AG08396 (cell line): ENCODE results near the gene COL27A1.

Experiments used
- DNase-seq: peaks from one replicate; pipeline ENCODE4 v3.0.0; 2012; ENCODE audit warnings: low spot score, mixed read lengths

COL27A1 gene

DNA sequence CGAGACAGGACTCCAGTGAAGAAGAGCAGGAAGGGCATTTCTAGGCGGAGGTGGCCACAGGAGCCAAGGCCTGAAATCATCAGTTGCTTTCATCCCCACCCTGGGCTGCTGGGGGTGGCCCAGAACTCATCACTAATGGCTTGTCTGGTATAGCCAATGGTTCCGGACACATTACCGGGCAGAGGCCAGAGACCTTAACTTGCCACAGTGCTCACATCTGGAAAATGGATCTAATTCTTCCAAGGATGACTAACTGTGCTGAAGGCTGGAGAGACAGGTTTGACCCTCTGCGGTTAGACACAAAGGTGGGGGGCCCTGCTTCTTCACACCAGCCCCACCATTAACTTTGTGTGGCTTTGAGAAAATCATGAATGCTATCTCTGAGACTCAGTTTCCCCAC is 6.2 kb upstream of the COL27A1 start:
- no peak for DNase-seq

DNA sequence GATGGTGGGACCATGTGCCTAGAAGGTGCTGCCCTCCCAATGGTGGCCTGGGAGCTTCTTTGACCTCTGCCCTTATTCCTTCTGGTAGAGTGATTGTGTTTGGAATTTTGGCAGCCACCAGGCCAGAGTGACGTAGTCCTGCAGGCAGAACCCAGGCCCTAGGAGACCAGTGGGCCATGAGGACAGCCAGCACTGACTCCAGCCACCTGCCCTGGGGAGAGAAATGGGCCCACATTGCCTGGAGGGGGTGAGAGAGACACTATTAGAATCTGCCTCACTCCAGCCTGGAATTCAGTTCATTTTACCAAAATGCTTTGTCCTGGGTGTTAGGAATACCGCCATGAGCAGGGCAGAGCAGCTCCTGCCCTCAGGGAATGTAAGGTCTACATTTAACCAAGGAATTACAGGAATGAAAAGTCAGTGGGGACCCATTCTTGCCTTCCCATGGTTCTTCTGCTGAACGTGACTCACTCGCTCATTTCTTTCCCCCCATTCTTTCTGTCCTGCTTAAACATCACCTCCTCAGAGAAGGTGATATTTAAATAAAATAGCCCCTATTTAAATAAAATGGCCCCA is 5.5 kb upstream of the COL27A1 start:
- no peak for DNase-seq

- no peak for DNase-seq
Observed at GRCh38 chr9:114150608-114151007, 4.7 kb upstream of the COL27A1 start.

DNA sequence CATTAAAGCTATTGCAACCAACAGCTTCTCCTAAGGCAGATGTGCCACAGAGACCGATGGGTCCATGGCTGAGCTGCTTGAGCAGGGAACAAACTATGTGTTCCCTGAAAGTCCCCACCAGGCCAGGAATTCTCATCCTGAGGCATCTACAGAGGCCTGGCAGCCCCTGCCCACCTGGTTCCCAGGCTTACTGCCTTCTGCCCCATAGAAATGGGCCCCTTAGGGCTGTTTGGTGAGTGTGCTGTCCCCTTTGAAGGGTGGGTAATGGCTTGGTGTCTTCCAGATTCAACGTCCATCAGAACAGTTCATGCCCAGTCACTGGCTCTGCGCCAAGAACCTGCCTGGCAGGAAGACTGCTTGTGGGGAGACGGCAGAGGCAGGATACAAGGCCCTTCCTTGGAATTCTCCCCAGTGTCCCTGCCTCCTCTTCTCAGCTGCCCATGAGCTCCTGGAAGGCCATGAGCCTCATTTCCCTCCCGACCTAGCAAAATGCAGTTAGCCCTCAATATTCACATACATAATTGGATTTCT is 3.8 kb upstream of the COL27A1 start:
- no peak for DNase-seq

DNA sequence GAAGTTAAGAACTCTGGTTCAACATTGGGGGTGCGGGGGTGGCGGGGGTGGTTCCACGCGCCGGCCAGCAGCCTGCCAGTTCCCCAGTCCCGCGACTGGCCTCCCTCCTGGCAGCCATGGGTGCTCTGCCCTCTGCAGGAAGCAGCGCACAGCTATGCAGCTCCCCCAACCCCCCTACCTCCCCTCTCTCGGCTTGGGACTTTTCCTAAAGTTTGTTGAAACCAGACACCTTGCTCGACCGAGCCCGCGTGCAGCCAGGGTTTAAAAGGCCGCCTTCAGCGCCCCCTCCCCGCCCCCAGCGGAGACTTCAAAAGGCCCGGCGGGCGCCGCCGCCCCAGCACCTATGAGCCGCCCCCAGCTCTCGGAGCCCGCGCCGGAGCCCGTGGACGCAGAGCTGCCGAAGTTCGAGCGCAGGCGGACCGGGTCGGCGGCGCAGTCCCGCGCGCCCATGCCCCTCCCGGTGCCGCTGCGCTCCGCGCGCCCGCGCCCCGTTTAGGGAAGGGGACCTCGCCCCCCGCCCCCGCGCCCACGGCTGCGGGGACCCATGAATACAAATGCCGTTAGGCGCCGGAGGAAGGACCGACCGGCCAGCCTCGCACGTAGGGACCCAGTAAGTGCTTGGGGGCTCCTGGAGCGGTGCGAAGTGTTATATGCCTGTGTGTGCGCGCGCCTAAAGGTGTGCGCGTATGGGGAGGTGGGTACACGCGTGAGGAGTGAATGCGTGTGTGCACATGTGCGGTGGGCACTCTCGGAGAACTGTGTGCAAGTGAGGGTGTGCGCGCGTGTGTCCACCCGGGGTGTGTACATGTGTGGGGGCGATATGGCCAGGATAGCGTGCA is 1.4 kb upstream of the COL27A1 start:
- DNase-seq, result no peak

- DNase-seq, result no peak
Observed at GRCh38 chr9:114154600-114155102, 686 bp upstream of the COL27A1 start.

GRCh38 chr9:114155995-114156656 is 789 bp downstream of the COL27A1 start:
- no peak for DNase-seq

DNA sequence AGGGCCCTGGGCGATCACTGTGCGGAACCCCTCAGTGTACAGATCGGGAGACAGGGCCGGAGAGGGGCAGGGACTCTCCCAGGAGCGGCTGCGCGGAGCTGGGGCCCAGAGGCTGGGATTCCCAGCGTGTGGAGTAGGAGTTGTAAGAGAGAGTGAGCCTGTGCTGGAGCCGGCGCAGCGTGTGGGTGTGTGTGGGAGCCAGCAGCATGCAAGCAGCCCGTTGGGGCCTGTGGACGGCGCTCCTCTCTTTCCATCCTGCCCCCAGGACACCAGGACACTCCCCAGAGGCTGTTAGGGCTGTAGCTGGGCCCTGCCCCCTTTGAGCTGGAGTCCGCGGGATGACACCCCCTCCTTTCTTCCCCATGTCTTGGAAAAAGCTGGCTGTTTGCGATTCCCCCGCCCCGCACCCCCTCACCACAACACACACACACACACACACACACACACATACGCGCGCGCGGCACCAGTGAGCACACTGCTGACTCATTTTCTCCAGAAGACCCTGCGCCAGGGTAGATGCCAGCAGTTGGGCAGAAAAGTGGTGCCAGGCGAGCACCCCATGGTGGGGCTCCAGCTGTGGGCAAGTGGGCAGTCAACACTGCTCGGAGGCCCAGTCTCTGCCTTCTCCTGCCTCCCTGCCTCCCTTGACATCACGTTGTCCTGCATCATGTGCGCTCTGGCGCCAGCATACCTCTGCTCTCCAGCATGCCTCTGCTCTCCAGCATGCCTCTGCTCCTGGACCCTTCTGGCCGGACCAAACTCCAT is 1.5 kb downstream of the COL27A1 start:
- DNase-seq, result peak; percentile 80

GRCh38 chr9:114157516-114158176 is 2.3 kb downstream of the COL27A1 start:
- no peak for DNase-seq

DNA sequence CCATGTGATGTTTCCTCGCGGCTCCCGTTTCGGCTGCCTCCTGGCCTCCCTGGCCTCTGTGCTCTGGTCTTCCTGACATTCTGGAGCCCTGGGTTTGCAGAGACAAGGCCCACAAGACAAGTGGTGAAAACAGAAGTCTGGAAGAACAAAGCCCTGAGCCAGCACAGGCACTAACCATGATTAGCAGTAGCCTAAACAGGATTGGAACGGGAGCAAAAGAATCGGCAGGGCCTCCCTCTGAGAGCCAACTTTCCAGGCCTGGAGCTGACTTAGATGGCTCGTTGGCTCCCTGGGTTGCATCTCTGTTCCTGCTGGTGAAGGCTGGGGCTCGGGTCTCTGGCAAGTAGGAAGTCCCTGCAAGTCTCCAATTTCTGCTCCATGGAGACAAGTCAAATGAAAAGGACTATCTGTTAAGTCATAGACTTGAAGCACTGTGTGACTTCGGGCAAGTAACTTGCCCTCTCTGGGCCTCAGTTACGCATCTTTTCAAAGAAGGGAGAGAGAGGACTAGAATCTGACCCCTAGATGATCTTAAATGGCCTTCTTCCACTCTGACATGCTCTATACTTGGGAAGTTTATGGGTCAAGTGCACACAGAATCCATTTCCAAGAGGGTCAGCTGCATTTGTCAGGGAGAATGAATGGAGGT is 3.3 kb downstream of the COL27A1 start:
- DNase-seq, result no peak

- DNase-seq, result no peak
Observed at GRCh38 chr9:114159691-114160090, 4.4 kb downstream of the COL27A1 start.

DNA sequence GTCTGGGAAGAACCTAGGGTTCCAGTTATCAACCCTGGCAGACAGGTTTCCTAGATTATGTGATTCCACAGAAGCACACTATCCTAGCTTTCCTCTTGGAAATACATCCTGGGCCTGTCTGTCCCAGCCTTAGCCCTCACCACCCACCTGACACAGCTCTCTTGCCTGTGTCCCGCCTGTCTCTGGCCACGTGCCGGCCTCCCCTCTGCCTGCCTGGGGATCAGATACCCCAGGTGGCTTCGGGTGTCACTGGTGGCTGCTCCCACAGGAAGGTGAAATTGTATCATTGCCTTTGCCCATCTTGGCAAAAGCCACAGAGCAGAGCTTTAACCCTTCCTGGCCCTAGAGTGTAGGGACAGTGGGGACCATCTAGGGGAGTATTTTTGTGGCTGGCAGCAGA is 6.2 kb downstream of the COL27A1 start:
- no peak for DNase-seq

DNA sequence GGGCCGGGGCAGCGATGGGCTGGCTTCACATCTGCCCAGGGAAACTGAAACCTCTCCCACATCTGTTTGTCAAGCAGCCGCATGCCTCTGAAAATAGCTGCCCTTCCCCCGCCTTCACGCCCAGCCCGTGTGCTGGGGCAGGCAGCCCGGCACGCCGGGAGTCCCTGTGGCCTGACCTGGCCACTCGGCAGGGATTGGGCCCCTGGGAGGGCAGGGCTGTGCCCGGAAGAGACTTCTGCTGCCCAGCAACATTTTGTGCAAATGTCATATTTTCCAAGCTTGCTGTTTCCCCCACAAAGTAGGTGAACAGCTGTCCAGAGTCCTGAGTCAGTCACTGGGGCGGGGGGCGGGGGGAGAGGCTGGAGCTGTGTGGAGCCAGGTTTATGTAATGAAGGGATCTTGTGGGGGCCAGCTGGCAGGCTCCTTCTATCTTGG is 8.2 kb downstream of the COL27A1 start:
- DNase-seq, result peak; percentile 83

GRCh38 chr9:114164191-114164794 is 9.0 kb downstream of the COL27A1 start:
- DNase-seq, result no peak

- no peak for DNase-seq
Observed at GRCh38 chr9:114165407-114166102, 10.2 kb downstream of the COL27A1 start.

DNA sequence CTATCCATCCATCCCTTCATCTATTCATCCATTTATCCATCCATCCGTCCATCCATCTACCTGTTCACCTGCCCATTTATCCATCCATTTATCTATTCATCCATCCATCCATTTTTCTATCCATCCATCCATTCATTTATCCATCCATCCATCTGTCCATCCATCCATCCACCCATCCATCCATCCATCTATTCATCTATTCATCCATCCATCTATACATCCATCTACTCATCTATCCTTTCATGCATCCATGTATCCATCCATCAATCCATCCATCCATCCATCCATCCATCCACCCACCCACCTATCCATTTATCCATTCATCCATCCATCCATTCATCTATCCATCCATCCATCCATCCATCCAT is 10.8 kb downstream of the COL27A1 start:
- DNase-seq, result no peak

DNA sequence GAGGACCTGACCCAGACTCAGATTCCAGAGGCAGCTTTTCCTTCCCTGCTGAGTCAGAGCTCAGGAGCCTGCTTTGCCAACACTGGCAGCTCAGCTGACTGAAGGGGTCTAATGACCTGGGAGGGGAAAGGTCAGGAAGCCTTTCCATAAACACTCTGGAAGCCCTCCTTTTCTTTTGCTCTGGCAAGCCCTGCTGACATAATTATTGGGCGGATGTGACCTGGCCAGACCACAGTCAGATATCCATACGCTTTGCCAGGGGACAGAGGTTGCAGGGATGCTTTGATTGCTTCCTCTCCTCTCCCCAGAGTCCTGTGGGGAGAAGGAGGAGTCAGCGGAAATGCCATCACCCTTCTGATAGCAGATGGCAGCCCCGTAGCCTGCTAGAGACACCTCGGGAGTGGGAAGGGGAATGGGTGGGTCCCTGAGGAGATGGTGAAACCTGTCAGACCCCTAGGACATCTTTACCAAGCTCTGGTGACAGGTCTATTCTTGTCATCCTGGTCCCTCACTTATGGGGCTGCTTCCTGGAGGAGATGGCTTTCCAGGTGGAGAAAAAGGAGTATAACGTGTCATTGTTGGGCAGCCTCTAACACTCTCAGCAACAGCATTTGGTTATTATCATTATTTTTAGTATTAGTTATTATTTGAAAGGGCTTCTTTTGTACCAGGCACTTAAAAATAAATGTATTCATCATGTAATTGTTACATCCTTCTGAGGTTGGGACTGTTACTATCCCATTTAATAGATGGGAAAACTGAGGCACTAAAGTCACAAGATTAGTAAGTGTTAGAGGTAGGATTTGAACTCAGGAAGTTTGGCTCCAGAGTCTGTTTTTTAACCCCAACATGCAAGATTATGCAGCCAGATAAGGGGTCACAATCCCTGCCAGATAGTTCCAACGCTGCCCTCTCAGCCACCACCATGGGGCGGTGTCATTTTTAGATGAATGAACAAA is 11.6 kb downstream of the COL27A1 start:
- no peak for DNase-seq

GRCh38 chr9:114167591-114168091 is 12.3 kb downstream of the COL27A1 start:
- DNase-seq, result no peak
